HG02885 (cell line): Measurements from ENCODE around the gene TNIK.

Experiments used
- ATAC-seq: cut with Tn5 transposase; IDR thresholded peaks from one replicate; pipeline ENCODE4 v1.9.1; 2021; ENCODE audit warnings: mild to moderate bottlenecking; ENCODE audit not compliant: unreplicated experiment, poor library complexity

TNIK gene

DNA sequence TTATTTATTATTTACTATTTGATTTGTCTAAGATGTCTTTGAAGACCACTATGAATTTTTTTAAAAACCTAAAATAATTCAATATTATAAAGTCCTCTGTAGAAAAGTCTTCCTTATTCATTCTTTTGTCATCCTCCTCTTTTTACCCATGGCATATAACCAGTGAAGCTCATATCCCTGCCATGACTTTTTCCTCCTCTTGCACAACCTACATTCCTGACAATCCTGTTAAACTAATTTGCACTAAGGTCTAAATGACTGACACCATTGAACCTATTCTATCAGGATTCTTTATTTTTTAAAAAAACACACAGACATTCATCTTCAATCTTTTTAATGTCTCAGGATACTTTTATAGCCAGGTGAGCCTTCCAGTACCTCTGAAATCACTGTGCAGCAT, 273.8 kb downstream of the TNIK start:
- ATAC-seq: no peak

GRCh38 chr3:171185959-171186358, 274.2 kb downstream of the TNIK start:
- no peak for ATAC-seq

- peak; percentile 84 for ATAC-seq
Observed at GRCh38 chr3:171184372-171184771, 275.8 kb downstream of the TNIK start.

- ATAC-seq: no peak
Observed at GRCh38 chr3:171183042-171183441, 277.2 kb downstream of the TNIK start.

GRCh38 chr3:171181907-171182690, 278.1 kb downstream of the TNIK start:
- ATAC-seq: no peak

DNA sequence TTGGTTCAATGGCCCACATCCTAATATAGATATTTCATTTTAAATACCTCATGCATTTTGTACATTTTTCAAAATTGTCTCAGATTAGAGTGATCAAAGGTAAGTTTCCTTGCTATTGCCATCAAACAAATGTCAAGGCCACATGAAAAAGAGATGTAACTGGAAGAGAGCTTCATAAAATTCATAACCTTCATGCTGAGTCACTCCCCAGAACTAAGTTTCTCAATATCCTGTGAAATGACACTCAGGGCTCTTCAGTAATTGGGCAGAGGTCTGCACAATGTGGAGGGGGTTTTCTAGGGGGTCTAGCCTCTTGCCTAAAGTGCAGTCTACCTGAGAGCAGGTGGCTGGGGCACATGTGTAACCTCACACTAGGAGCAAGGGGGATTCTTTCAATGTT, 281.5 kb downstream of the TNIK start:
- no peak for ATAC-seq

DNA sequence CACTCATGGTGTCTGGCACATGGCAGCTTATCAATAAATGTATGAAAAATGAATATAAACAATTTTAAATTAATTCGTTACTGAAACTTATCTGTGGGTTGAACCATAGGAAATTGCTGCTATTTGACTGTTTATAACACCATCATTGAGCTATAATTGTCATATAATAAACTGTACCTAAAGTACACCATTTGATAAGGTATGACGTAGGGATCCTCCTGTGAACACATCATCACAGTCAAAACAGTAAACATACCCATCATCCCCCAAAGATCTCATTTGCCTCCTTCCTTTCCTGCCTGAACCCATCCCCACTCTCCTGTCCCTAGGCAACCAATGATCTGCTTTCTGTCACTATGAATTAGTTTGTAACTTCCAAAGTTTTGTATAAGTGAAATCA, 282.7 kb downstream of the TNIK start:
- no peak for ATAC-seq

GRCh38 chr3:171177056-171177455, 283.1 kb downstream of the TNIK start:
- no peak for ATAC-seq

DNA sequence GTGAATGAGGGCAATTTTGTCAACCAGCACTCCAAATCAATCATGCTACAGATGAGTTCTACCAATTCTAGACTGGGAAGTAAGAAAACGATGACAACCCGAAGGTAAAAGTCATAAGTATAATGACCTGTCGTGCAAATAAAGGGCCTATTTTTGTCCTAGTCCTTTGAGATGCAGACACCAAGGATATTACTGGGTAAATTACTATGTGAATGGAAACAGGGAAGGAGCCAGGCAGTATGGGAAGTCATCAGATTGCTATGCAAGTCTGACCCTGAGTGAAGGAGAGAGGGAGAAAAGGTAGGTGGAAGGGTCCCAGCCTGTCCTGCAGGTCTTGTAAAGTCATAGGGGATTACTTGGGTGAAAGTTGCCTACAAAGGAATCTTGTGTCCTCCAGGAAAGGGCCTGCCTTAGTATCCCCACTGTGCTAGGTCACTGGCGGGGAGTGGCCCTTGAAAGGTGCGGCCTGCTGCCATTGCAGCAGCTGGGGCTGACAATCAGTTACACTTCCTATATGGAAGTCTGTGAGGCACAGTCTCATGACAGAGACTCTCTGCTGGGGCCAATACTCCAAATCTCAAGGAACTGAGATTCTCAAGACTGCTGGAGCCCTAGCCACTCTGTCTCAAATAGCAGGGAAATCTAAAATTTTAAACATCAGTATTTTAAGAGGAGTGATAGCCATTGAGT, 283.8 kb downstream of the TNIK start:
- no peak for ATAC-seq

DNA sequence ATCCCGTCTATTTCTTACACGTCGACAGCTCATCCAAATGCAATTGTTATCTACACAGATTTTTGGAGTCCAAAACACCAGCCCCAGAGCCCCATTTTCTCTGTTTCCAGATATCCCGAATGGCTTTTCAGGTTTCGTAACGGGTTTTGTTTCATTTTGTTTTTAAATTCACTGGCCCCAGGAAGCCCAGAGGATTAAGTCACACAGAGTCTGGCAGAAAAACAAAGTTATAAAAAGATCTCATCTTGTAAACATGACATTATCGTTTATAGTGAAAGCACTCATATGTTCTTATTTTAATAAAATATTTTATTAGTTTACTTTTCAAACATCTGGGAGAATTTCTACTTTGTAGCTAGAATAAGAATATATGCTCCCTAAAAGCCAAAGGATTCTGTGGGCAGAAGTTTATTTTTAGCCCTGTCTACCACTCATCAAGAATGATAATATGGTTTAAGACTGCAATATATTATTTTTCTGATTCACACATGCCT, 284.4 kb downstream of the TNIK start:
- ATAC-seq: no peak

DNA sequence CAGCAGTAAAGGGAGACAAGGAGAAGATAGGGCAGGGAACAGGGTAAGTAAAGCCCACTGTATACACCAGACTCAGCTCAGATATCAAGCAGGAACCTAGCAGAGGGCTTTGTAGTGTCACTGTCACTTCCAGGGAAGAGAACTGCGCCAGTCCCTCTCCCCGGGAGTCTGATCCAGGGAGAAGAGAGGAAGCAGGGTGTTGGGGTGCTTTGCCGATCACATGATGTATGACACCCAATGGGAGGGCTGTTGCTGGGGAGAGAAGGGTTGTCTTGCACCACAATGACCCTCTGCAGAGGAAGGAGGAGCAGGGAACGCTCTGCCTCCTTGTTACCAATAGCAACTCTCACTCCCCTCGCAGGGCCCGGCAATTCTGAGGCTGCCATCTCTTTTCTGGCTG, 286.5 kb downstream of the TNIK start:
- ATAC-seq: no peak

GRCh38 chr3:171172070-171172469, 288.1 kb downstream of the TNIK start:
- no peak for ATAC-seq

DNA sequence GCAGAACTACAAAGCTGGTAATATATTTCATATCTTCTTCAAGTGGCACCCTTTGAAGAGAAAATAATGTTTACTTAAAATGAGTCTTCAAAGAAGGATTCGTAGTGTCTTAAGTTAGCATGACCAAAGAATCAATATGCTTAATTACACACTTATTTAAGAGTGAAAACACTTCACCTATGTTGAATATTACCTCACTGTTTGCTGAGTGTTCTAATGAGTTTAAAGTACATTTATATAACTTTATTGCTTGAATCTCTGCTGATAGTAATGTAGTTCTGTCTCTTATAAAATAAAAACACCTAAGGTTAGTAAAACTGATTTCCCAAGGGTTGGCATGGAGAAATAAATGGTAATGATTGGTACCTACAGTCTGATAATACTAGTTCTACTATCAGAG, 290.3 kb downstream of the TNIK start:
- ATAC-seq: no peak

DNA sequence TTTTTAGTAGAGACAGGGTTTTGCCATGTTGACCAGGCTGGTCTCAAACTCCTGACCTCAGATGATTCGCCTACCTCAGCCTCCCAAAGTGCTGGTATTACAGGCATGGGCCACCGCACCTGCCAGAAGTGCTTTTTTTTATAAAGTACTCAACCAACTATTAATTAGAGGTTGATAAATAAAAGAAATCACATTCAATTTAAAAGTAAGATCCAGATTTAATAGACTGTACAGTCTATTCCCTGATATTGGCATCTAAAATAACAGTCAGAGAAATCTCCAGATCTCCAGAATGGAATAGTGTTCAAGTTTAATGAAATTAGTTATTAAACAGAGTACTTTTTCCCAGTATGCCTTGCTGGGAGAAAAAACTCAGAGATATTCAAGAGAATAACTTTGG, 290.8 kb downstream of the TNIK start:
- ATAC-seq: no peak

- ATAC-seq: no peak
Observed at GRCh38 chr3:171168551-171168950, 291.7 kb downstream of the TNIK start.

DNA sequence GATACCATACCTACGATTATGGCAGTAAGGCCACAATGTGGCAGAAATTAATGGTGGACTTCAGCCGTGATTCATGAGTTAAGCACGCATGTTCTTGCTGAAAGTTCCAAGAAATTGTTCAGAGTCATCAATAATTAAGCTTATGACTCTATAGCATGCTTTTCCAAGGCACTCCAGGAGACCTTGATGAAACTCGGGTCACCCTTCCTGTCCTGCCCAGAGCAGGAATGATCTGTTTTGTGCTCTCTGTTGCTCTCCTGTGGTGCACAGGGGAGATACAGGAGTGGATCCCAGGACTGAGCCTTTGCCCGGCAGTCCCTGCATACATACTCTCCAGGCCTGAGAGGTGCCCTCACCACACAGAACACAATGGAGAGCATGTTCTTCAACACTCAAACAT, 292.1 kb downstream of the TNIK start:
- no peak for ATAC-seq

- peak; percentile 50 for ATAC-seq
Observed at GRCh38 chr3:171165983-171166382, 294.2 kb downstream of the TNIK start.

GRCh38 chr3:171165499-171165921, 294.7 kb downstream of the TNIK start:
- ATAC-seq: peak; percentile 54

DNA sequence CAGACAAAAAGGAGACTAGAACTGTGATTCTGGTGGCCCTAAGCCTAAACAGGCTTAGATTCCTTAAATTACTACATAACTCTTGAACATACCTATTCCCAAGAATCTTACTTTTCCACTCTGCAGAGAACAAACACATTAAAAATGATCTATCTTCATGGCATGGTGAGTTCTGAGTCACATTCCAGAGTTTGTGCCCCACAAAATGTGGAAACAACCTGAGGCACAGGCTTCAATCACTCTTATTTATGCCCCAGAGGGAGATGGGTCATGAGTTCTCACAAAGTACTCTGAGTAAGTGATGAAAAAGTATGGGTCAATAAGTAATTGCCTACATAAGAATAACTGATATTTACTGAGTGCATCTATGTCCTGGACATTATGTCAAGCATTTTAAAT, 296.1 kb downstream of the TNIK start:
- ATAC-seq: no peak

GRCh38 chr3:171163101-171164066, 296.8 kb downstream of the TNIK start:
- ATAC-seq: no peak

- ATAC-seq: no peak
Observed at GRCh38 chr3:171160325-171160724, 299.9 kb downstream of the TNIK start.
